ENCODE results near the gene MARK1.

The MARK1 gene

DNA sequence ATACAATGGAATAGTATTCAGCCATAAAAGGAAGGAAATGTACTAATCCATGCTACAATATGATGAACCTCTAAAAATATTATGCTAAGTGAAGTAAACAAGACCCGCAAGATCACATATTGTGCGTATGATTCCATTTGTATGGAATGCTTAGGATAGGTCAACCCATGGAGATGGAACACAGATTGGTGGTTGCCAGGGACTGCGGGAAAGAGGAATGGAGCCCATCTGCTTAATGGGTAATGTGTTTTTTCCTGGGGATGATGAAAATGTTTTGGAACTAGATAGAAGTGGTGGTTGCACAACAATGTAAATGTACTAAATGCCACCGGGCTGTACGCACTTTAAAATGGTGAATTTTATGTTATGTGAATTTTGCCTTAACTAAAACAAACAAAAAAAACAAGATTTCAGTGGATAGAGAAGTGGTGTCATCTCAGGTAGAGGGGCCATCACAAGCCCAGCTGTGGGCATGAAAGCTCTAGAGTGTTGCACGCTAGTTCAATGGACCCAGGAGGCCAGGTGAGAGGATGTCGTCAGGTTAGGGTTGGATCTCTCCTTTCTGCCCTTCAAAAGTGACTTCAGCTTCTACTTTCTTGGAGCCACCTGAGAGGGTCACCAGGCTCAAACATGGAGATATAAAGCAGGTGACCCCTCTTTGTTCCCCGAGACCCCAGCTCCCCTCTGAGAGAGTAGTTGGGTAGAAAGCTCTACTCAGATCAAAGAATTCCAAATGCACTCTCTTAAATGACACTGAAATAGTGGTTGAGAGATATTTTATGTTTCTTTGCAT lies 164.7 kb downstream of the MARK1 start:
- DNase-seq: no peak

DNA sequence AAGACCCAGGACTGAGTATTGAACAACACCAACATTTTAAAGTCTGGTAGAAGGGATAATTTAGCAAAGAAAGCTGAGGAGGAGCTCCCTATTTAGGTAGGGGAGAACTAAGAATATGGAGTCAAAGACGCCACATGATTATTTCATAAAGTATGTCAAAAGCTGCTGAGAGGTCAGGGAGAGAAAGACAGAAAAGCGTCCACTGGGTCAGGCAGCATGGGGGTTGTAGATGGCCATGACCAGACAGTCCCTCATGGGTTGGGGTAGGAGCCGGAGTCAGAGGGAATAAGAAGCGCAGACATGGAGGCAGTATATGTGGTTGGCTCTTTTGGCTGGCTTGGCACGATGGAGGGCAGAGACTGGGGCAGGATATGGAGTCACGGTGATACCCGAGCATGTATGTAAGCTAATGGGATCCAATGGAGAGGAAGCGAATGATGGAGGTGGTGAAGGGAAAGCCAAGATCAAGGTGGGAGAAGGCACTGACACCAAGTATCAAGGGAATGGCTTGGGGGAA lies 167.0 kb downstream of the MARK1 start:
- no peak for DNase-seq

DNA sequence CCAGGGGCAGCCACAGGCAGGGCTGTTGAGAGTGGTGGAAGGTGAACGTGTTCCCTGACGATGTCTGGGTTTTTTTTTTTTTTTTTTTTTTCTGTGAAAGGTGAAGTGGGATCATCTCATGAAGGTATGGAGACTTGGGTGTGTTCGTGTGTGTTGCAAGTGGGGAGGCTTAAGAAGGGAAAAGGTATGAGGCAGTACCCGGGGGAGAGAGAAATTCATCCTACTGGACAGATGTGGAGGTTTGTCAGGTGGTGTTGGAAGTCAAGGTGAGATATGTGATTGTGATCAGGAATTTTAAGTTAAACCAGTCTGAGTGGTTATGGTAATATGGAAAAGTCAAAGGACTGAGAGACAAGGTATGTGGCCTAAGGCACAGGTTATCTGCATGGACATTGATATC lies 167.5 kb downstream of the MARK1 start:
- DNase-seq: no peak

DNA sequence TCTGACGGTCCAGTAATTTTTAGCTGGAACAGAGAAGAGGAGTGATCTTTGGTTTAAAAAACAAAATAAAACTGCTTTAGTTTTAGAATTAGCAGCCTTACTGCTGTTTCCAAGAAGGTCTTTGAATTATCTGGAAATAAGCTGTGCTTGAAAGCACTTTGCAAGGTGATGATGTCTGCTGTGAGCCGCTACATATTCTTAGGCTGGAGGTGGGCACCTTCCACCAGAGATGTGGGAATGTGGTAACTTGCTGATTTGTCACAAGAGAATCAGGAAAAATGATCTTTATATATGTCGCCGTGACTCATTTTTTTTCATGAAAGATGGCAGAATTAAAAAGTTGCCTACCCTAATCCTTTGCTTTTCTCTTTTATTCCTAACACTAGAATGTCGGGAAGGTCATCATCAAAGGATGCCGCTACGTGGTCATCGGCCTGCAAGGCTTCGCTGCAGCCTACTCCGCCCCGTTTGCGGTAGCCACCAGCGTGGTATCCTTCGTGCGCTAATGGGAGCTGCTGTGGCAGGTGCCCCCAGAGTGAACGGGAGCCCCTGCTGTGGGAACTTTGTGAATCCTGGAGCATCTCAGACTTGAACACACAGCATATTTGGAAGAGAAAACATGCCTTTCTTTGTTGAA lies 168.4 kb downstream of the MARK1 start:
- DNase-seq: no peak

DNA sequence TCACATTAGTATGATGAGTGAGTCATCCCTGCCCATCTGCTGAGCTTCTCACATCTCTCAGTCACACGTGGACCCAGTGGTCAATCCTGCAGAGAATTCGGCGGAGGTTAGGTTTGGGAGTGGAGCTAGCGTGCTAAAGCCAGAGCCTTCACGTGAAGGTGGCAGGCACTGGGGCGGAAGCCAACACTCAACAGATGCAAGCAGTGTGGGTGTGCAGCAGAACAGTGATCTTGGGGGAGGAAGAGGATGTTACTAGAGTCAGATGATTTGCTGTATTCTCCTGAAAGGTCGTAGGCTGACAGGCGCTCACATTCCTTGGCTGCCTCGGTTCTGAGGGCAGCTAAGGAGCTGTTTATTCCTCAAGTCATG lies 168.9 kb downstream of the MARK1 start:
- no peak for DNase-seq

DNA sequence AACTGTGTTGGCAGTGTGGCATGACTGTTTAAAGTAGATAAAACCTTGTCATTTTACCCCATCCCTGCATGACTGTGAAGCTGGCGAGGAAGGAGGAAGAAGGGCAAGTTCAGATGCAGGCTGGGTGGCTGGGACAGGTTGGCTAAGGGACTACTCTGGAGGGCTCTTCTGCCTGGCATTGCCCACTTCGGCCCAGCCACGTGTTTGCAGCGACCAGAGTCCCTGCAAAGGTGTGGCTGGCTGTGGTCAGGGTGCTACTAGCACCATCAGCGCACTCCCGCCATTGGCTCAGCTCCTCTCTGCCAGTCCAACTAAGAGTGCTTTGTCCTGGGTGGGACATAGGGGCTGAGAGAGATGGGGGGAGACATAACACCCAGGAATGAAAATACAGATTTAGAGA lies 169.4 kb downstream of the MARK1 start:
- no peak for DNase-seq

DNA sequence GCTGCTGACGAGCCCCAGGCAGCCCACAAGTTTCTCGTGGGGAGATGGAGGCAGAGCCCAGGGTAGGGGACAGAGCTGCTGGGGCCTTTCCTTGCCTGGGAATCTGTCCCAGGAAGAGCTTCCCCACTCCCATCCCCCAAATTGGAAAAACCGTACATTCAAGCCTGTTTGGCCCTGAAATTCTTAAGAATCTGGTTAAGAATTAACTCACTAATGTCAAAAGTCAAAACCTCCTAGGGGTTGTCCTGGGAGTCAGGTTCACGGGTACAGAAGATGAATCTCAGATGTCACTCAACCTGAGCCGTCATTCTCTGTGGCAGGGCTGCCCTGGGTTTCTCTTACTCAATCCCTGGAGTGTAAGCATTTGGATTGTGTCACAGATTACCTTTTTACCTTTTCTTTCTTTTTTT lies 170.7 kb downstream of the MARK1 start:
- no peak for DNase-seq

DNA sequence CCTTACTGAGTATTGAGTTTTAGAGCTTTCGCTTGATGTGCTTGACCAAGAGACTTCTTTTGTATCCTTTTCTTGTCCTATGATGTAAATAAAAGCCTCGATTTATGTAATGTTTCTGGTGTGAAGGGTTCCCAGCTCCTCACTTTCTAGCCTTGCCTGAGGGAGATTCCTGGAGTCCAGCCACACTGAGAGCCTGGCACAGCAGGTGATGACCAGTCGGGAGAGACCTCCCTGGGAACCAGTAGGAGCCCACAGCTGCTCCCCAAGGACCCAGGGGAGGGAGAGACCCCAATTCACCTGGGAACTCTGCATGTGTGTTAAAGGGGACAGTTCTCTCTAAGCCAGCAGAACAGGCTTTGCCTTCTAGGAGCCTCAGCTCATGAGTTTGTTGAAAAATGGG lies 171.1 kb downstream of the MARK1 start:
- no peak for DNase-seq

DNA sequence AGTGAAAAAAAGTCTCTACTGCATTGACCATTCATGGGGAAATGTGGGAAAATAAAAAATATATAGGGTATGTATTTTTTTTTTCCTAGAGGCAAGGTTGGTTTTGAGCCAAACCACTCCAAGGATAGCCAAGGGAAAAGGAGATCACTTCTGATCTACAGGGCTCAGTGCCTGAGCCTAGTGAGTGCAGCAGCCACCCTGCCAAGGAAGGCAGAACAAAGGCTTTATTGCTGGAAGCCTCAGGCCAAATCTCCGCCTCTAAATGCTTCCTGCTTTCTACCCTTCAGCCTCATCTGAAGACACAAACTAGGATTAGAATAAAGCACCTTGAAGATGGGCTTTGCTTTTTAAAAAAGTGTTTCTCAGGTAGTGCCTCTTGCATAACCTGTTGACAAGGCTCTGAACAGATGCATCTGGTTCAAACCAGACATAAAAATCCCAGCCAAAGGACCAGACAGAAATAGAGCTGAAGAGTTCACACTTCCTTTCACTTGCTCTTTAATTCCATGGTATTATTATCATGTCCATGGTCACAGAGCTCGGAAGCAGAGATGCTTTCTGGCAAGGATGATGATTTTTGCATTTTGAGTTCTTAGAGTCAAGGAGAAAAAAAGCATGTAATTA lies 172.7 kb downstream of the MARK1 start:
- DNase-seq: no peak

DNA sequence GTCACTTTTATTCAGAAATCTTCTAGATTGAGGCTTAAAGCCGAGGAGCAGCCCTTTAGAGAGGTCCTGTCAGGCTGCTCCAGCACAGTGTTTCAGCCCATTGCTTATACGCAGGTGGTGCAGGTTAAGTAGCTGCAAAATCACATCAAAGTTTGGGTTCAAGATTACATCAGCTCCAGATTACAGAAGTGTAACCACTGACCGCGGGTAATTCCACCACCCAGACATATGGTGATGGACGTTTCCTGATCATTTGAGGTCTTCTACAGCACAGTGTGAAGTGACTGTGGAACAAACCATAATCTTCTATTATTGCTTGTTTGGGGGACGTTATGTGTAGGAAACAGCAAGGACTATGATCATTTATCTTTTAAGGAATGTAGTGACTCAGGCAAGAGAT lies 174.0 kb downstream of the MARK1 start:
- no peak for DNase-seq

DNA sequence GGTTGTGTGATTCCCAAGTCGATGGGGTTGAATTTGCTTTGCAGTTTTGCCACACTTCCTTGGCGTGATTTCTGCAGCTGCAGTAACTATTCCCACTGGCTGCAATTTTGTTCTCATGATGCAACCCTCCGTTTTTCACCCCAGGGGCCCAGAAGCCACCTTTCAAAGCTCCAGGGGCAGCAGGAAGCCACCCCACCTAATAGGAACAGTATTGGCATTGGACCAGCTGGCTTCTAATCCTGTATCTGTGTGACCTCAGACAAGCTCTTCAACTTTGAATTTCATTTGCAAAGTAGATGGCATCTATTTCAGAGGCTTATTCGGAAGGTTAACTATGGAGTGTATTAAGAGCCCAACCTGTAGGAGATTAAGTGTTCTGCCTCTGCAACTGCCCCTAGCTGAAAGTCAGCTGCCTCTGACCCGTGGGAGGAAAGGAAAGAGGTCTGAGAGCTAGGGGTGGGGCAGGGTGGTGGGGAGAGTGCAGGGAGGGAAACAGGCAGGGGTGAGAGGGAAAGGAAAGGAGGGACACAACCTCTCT lies 174.9 kb downstream of the MARK1 start:
- DNase-seq: peak in 1 of 2 experiments; percentile 35

DNA sequence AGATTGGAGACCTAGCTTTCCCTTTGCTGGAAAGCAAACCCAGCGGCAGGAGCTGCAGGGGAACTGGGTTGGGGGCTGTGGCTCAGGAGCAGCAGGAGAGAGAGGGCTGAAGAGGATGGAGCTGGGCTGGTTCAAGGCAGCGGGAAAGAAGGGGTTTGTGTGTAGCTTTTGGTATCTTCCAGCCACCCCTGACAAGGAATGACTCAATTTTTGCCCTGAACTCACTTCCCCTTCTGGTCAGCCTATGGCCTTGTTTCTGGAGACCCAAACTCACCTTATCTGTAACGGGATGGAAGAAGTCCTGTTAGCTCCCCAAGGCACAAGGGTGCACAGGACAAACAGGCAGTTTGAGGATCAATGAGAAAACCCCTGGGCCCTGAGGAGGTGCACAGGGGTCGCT lies 175.4 kb downstream of the MARK1 start:
- DNase-seq: no peak

DNA sequence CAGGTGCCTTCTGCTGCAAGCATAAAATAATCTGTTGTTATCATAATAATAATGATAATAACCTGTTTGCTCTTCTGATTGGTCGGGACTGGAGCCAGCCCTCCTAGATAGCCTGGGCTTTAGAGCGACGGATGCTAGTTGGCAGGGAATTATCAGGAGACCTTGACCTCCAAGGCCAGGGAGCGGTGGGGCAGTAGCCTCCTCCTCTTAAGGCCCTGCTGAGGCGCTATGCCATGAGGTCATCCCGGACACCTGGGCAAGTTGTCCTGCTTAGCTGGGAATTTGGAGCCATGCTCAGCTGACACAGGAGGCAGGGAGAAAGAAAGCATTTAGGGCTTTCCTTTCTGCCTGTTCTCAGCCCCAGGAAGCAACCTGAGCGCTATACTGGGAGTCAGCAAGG lies 177.8 kb downstream of the MARK1 start:
- DNase-seq: no peak

DNA sequence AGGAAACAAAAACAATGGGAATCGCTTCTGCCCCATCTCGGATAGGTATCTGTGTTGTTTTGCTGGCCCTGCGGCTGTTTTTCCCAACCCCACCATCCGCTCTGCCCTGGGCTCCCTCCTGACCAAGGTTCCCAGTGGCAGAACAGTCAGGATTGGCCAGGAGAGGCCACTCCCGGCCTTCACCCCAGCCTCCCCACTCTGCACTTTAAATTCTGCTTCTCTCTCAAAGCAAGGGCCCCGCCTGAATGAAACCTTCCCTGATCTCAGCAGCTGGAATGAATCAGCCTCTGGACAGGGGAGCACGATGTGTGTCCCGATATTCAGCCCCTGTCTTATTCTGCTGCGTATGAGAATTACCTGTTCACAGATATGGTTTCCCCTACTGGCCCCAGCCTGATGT lies 178.5 kb downstream of the MARK1 start:
- DNase-seq: no peak

DNA sequence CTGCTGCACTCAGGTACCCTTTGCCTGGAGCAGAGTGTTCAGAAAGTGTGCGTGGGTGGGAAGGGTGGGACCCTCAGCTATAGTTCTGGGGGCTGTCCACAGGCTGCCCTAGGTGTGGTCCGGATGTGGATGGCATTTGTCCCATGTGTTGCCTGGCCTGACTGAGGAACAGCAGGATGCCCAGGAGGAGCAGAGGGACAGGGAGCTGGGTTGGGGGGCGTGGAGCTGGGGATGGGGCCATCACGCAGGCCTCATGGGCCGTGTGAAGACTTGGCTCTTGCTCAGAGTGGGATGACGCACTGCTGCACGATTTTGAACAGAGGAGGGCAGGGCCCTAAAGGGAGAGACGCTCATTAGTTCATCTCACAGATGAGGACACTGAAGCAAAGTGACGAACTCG lies 179.2 kb downstream of the MARK1 start:
- no peak for DNase-seq

DNA sequence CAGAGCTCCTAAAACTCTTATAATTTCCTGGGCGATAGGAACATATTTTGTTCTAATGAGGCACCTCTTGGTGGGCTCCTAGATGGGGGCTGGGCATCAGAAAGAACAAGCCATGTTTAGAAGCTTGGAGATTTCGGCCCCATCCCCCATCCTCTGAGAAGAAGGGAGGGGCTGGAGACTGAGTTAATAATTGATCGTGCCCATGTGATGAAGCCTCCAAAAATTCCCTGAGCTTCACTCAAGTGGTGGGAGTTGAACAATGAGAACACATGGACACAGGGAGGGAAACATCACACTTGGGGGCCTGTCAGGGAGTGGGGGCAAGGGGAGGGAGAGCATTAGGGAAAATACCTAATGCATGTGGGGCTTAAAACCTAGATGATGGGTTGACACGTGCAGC lies 180.3 kb downstream of the MARK1 start:
- DNase-seq: no peak

DNA sequence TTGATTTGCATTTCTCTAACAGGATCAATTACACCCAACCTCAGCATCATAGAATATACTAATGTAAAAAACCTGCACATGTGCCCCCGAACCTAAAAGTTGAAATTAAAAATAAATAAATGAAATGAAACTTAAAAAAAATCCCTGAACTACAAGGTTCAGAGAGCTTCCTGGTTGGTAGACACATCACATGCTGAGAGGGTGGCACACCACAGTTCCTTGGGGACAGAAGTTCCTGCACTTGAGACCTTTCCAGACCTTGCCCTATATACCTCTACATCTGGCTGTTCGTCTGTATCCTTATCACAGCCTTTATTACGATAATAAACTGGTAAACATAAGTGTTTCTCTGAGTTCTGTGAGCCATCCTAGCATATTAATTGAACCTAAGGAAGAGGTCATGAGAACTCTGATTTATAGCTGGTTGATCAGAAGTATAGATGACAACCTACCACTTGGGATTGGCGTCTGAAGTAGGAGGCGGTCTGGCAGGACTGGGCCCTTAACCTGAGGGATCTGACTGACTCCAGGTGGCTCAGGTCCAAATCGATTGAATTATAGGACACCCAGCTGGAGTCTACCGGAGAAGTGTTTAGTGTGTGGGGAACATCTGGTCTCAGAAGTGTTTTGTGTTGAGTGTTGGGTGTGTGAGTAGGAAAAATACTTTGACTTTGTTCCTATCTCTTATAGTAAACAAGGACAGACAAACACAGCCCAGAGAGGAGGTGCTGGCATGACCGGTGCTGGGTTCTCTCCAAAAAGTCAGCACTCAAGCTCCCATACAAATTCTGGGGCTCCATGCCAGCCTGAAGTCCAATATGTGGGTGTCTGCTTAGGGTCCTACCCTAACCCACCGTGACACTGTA lies 181.2 kb downstream of the MARK1 start:
- DNase-seq: no peak

DNA sequence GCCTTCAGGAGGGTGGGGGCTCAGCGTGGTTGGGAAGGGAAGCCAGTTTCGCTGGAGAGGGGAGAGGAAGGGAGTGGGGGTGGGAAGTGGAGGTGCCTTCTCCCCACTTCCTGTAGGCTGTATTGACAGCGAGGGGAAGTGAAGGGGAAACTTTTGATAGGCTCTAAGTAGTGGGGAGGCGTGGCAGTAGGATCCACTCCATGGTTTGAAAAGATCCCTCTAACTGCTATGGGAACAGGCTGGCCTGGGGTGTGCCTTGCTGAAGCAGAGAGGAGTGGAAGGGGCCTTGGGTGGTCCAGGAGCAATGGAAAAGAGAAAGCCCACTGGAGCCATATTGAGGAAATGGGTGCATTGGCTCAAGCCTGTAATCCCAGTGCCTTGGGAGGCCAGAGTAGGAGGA lies 182.4 kb downstream of the MARK1 start:
- DNase-seq: no peak

DNA sequence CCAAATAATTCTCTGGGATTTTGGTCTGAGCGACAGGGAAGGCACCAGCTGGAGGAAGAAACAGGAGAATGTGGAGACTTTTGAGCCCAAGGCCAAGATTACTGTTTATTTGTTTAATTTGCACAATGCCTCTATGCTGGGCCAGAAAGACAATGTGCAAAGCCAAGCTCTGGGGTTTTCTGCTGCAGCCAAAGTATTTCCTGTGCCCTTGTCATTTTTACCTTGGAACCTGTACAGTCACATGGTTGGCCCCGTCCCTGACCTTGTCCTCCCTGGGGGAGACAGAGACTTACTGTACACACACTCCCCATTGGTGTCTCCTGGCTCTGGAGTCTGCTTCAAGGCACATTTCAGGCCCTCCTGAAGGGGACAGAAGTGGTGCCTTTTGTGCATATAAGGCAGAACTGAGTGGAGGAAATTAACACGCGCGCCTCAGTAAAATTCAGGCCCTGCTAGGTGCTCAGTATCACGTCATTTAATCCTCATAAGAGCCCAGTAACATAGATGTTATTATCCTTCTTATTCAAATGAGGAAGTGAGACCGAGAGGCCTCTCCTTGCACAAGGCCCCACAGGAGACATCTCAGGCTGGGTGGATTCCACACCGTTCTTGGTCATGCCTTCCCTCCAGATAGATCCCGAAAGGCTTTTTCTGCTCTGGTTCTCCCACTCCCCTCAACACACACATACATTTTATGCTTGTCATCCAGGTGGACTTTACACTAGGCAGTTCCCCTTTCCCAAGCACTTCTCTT lies 183.3 kb downstream of the MARK1 start:
- no peak for DNase-seq
